IPS-18c (cell line): ENCODE measurements around the gene LBH.

ENCODE experiments used
- H3K4me3 ChIP-seq: 2 replicates; pipeline ENCODE4 v1.7.0; 2013; ENCODE audit warnings: low read depth, mild to moderate bottlenecking, low read length, moderate library complexity; ENCODE audit not compliant: insufficient read depth
- H3K9me3 ChIP-seq: one replicate; pipeline ENCODE4 v1.6.1; 2013; ENCODE audit warnings: mild to moderate bottlenecking, low read length, moderate library complexity; ENCODE audit not compliant: control insufficient read depth, insufficient read depth

LBH gene

GRCh38 chr2:30243231-30243630, 11.9 kb downstream of the LBH start:
- H3K9me3 ChIP-seq: no peaks in the 10 kb centered on the region
- no peak overlapping the region for H3K4me3 ChIP-seq

- Histone ChIP-seq H3K4me3 (no peak overlapping the region), H3K9me3 (no peaks in the 10 kb centered on the region)
Measured at GRCh38 chr2:30245364-30245763, 14.0 kb downstream of the LBH start.

- no peaks in the 10 kb centered on the region for H3K9me3 ChIP-seq
- H3K4me3 ChIP-seq: no peak overlapping the region
Measured at GRCh38 chr2:30248791-30249190, 17.5 kb downstream of the LBH start.

- Histone ChIP-seq H3K9me3 (no peaks in the 10 kb centered on the region), H3K4me3 (no peak overlapping the region)
Measured at GRCh38 chr2:30249354-30249753, 18.0 kb downstream of the LBH start.

GRCh38 chr2:30250421-30250820, 19.1 kb downstream of the LBH start:
- no peaks in the 10 kb centered on the region for H3K9me3 ChIP-seq
- no peak overlapping the region for H3K4me3 ChIP-seq

- Histone ChIP-seq H3K9me3 (no peaks in the 10 kb centered on the region), H3K4me3 (no peak overlapping the region)
Measured at GRCh38 chr2:30252723-30253701, 21.7 kb downstream of the LBH start.

GRCh38 chr2:30253873-30254684, 22.7 kb downstream of the LBH start:
- H3K4me3 ChIP-seq: no peak overlapping the region

GRCh38 chr2:30254685-30255001, 23.3 kb downstream of the LBH start:
- Histone ChIP-seq H3K4me3 (no peak overlapping the region), H3K9me3 (no peaks in the 10 kb centered on the region)

More at GRCh38 chr2:30253873-30254684, 22.7 kb downstream of the LBH start:
- no peaks in the 10 kb centered on the region for H3K9me3 ChIP-seq

- H3K4me3 ChIP-seq: no peak overlapping the region
Measured at GRCh38 chr2:30255026-30255425, 23.7 kb downstream of the LBH start.

GRCh38 chr2:30255466-30256408, 24.4 kb downstream of the LBH start:
- Histone ChIP-seq H3K9me3 (no peaks in the 10 kb centered on the region), H3K4me3 (no peak overlapping the region)

More at GRCh38 chr2:30255026-30255425, 23.7 kb downstream of the LBH start:
- no peaks in the 10 kb centered on the region for H3K9me3 ChIP-seq

GRCh38 chr2:30257266-30258214, 26.2 kb downstream of the LBH start:
- Histone ChIP-seq H3K9me3 (no peaks in the 10 kb centered on the region), H3K4me3 (no peak overlapping the region)

GRCh38 chr2:30259071-30259470, 27.7 kb downstream of the LBH start:
- Histone ChIP-seq H3K4me3 (no peak overlapping the region), H3K9me3 (no peaks in the 10 kb centered on the region)

GRCh38 chr2:30259827-30260679, 28.7 kb downstream of the LBH start:
- H3K9me3 ChIP-seq: no peaks in the 10 kb centered on the region
- no peak overlapping the region; the same call in 1 of the 2 replicates for H3K4me3 ChIP-seq

- Histone ChIP-seq H3K9me3 (no peaks in the 10 kb centered on the region), H3K4me3 (no peak overlapping the region)
Measured at GRCh38 chr2:30260941-30261340, 29.6 kb downstream of the LBH start.

GRCh38 chr2:30261695-30262211, 30.4 kb downstream of the LBH start:
- no peaks in the 10 kb centered on the region for H3K9me3 ChIP-seq
- no peak overlapping the region for H3K4me3 ChIP-seq
